ENCODE data around the gene PLAAT3.
"Not testable (repeated sequence)": the region's sequence is repeated elsewhere in the genome, so short reads cannot be mapped to it uniquely, and the experiment has no call there.

DNA sequence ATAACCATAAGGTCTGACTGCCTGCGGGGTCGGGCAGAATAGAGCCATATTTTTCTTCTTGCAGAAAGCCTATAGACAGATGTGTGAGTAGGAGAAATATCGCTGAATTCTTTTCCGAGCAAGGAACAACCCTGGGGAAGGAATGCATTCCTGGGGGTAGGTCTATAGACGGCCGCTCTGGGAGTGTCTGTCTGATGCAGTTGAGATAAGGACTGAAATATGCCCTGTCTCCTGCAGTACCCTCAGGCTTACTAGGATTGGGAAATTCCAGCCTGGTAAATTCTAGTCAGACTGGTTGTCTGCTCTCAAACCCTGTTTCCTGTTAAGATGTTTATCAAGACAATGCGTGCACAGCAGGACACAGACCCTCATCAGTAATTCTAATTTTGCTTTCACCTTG, 33.0 kb downstream of the PLAAT3 start:
- TF ChIP-seq POLR2AphosphoS5, EP300 (IDR thresholded peaks at IDR 0.05): not testable (repeated sequence)
- TF ChIP-seq, protein P1, sequence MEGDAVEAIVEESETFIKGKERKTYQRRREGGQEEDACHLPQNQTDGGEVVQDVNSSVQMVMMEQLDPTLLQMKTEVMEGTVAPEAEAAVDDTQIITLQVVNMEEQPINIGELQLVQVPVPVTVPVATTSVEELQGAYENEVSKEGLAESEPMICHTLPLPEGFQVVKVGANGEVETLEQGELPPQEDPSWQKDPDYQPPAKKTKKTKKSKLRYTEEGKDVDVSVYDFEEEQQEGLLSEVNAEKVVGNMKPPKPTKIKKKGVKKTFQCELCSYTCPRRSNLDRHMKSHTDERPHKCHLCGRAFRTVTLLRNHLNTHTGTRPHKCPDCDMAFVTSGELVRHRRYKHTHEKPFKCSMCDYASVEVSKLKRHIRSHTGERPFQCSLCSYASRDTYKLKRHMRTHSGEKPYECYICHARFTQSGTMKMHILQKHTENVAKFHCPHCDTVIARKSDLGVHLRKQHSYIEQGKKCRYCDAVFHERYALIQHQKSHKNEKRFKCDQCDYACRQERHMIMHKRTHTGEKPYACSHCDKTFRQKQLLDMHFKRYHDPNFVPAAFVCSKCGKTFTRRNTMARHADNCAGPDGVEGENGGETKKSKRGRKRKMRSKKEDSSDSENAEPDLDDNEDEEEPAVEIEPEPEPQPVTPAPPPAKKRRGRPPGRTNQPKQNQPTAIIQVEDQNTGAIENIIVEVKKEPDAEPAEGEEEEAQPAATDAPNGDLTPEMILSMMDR (IDR thresholded peaks at IDR 0.05): not testable (repeated sequence)
